ENCODE results near the gene LCE1B. TPM values are rescaled to one million over a fixed set of nuclear protein-coding genes. Genes with fewer than 3 reads are reported as not detected.

LCE1B gene
- total RNA-seq, 1 experiment from 2014 or later = not detected

- Mint-ChIP-seq H3K36me3 (ENCODE audit: insufficient read depth, unreplicated experiment) (no peaks in the 10 kb centered on the region), H3K9me3 (ENCODE audit: low read depth, unreplicated experiment) (no peaks in the 10 kb centered on the region), H3K27ac (ENCODE audit: unreplicated experiment) (no peak within 1 kb of the TSS), H3K4me3 (ENCODE audit: low read depth, unreplicated experiment) (no peak within 1 kb of the TSS), H3K27me3 (ENCODE audit: unreplicated experiment) (peaks cover 44% of the 10 kb centered on the region), H3K4me1 (ENCODE audit: low read depth, unreplicated experiment) (no peaks in the 10 kb centered on the region)
- no peak for TF ChIP-seq CTCF (IDR thresholded peaks at IDR 0.05; ENCODE audit: unreplicated experiment)
- intact Hi-C loops (cut with micrococcal nuclease; ENCODE audit: unreplicated experiment) = no loop called here
- no peak for DNase-seq
- CTCF ChIA-PET = interaction anchor here (0.6 kb wide), 1 partner anchor 69 kb away, joined by 4 read pairs; no protein-coding TSS in a partner anchor
- BruUV-seq (replicated peaks) = no TSS peak
Measured at GRCh38 chr1:152859696-152860095, 47.9 kb downstream of the LCE1B start, which contains the start of gene LCE7A. LCE7A (plus strand) TSS chr1:152859996; CDS start chr1:152860698, 702 bp downstream.

- intact Hi-C loops (cut with micrococcal nuclease; ENCODE audit: unreplicated experiment) = no loop called here
- H3K9me3 Mint-ChIP-seq (ENCODE audit: low read depth, unreplicated experiment) = no peaks in the 10 kb centered on the region
- H3K27ac Mint-ChIP-seq (ENCODE audit: unreplicated experiment) = no peak overlapping the region
Measured at GRCh38 chr1:152860129-152860528, 48.4 kb downstream of the LCE1B start.

GRCh38 chr1:152861374-152861773 lies 49.6 kb downstream of the LCE1B start:
- no peak for DNase-seq
- Mint-ChIP-seq H3K9me3 (ENCODE audit: low read depth, unreplicated experiment) (no peaks in the 10 kb centered on the region), H3K27me3 (ENCODE audit: unreplicated experiment) (peaks cover 44% of the 10 kb centered on the region), H3K4me1 (ENCODE audit: low read depth, unreplicated experiment) (no peaks in the 10 kb centered on the region), H3K36me3 (ENCODE audit: insufficient read depth, unreplicated experiment) (no peaks in the 10 kb centered on the region), H3K4me3 (ENCODE audit: low read depth, unreplicated experiment) (no peak overlapping the region), H3K27ac (ENCODE audit: unreplicated experiment) (no peak overlapping the region)
- BruUV-seq (replicated peaks) = no TSS peak
- no peak for TF ChIP-seq CTCF (IDR thresholded peaks at IDR 0.05; ENCODE audit: unreplicated experiment)
- CTCF ChIA-PET = no interaction called here
- intact Hi-C loops (cut with micrococcal nuclease; ENCODE audit: unreplicated experiment) = no loop called here

More at GRCh38 chr1:152860129-152860528, 48.4 kb downstream of the LCE1B start:
- Mint-ChIP-seq H3K27me3 (ENCODE audit: unreplicated experiment) (peaks cover 44% of the 10 kb centered on the region), H3K36me3 (ENCODE audit: insufficient read depth, unreplicated experiment) (no peaks in the 10 kb centered on the region), H3K4me1 (ENCODE audit: low read depth, unreplicated experiment) (no peaks in the 10 kb centered on the region), H3K4me3 (ENCODE audit: low read depth, unreplicated experiment) (no peak overlapping the region)
- no TSS peak for BruUV-seq (replicated peaks)
- TF ChIP-seq CTCF (IDR thresholded peaks at IDR 0.05; ENCODE audit: unreplicated experiment) = no peak
- CTCF ChIA-PET = interaction anchor here (0.6 kb wide), 1 partner anchor 69 kb away, joined by 4 read pairs; no protein-coding TSS in a partner anchor
- no peak for DNase-seq

Other genes with a start within 250 kb of the LCE1B start
- gene LCE3E, start 245.2 kb upstream of the LCE1B start, total RNA-seq (2022) = not detected in 2 replicates
- not detected in 2 replicates for gene LCE3D, start 231.5 kb upstream of the LCE1B start, total RNA-seq (2022)
- not detected in 2 replicates for gene LCE3C, start 211.7 kb upstream of the LCE1B start, total RNA-seq (2022)
- not detected in 2 replicates for gene LCE3B, start 198.2 kb upstream of the LCE1B start, total RNA-seq (2022)
- not detected in 2 replicates for gene LCE3A, start 188.9 kb upstream of the LCE1B start, total RNA-seq (2022)
- gene LCE2D, start 148.6 kb upstream of the LCE1B start, total RNA-seq (2022) = not detected in 2 replicates
- not detected in 2 replicates for gene LCE2C, start 136.7 kb upstream of the LCE1B start, total RNA-seq (2022)
- gene LCE2B, start 125.8 kb upstream of the LCE1B start, total RNA-seq (2022) = not detected in 2 replicates
- gene LCE2A, start 113.6 kb upstream of the LCE1B start, total RNA-seq (2022) = not detected in 2 replicates
- not detected in 2 replicates for gene LCE4A, start 103.8 kb upstream of the LCE1B start, total RNA-seq (2022)
- not detected in 2 replicates for gene KPRP, start 53.9 kb upstream of the LCE1B start, total RNA-seq (2022)
- not detected in 2 replicates for gene LCE1F, start 36.8 kb upstream of the LCE1B start, total RNA-seq (2022)
- gene LCE1E, start 25.7 kb upstream of the LCE1B start, total RNA-seq (2022) = not detected in 2 replicates
- not detected in 2 replicates for gene LCE1D, start 15.2 kb upstream of the LCE1B start, total RNA-seq (2022)
- gene LCE1C, start 5.3 kb upstream of the LCE1B start, total RNA-seq (2022) = not detected in 2 replicates
- gene LCE1A, start 15.5 kb downstream of the LCE1B start, total RNA-seq (2022) = not detected in 2 replicates
- gene LCE6A, start 30.9 kb downstream of the LCE1B start, total RNA-seq (2022) = not detected in 2 replicates
- gene LCE7A, start 48.0 kb downstream of the LCE1B start, total RNA-seq (2022) = not detected in 2 replicates
- not detected in 2 replicates for gene SMCP, start 66.4 kb downstream of the LCE1B start, total RNA-seq (2022)
- 1.1 and 1.9 TPM in 2 replicates for gene IVL, start 96.6 kb downstream of the LCE1B start, total RNA-seq (2022)
- not detected in 2 replicates for gene SPRR5, start 135.2 kb downstream of the LCE1B start, total RNA-seq (2022)
- gene SPRR4, start 158.7 kb downstream of the LCE1B start, total RNA-seq (2022) = not detected in 2 replicates
- gene SPRR1A, start 172.1 kb downstream of the LCE1B start, total RNA-seq (2022) = not detected in 2 replicates
- gene SPRR3, start 189.8 kb downstream of the LCE1B start, total RNA-seq (2022) = 6.2 and 26.7 TPM in 2 replicates
- 3.1 TPM in 1 of 2 replicates, not detected in the other for gene SPRR1B, start 219.2 kb downstream of the LCE1B start, total RNA-seq (2022)
- gene SPRR2D, start 229.1 kb downstream of the LCE1B start, total RNA-seq (2022) = not detected in 2 replicates
- not detected in 2 replicates for gene SPRR2A, start 245.5 kb downstream of the LCE1B start, total RNA-seq (2022)

Measured in Calu3 (cell line).